HG02970 (cell line): Measurements from ENCODE around the gene NEXMIF.
"Not testable (repeated sequence)": the region's sequence is repeated elsewhere in the genome, so short reads cannot be mapped to it uniquely, and the experiment has no call there.

Experiments used
- ATAC-seq: cut with Tn5 transposase; IDR thresholded peaks from one replicate; pipeline ENCODE4 v1.9.1; 2021; ENCODE audit warnings: mild to moderate bottlenecking, moderate library complexity, moderate number of reproducible peaks; ENCODE audit not compliant: unreplicated experiment, low FRiP score

The NEXMIF gene

GRCh38 chrX:74925225-74926088, at the start of gene NEXMIF:
NEXMIF (minus strand) TSS chrX:74925452.
- ATAC-seq: peak; percentile 49

GRCh38 chrX:74961962-74962361, 36.7 kb upstream of the NEXMIF start:
- ATAC-seq: not testable (repeated sequence)

- ATAC-seq: no peak
Measured at GRCh38 chrX:74949717-74950116, 24.5 kb upstream of the NEXMIF start.

GRCh38 chrX:74940414-74940813, 15.2 kb upstream of the NEXMIF start:
- no peak for ATAC-seq

- ATAC-seq: no peak
Measured at GRCh38 chrX:74931214-74931613, 6.0 kb upstream of the NEXMIF start.

- peak; percentile 51 for ATAC-seq
Measured at GRCh38 chrX:74924449-74925224, 615 bp downstream of the NEXMIF start.

- ATAC-seq: peak; percentile 23
Measured at GRCh38 chrX:74923942-74924448, 1.3 kb downstream of the NEXMIF start.

- ATAC-seq: peak; percentile 48
Measured at GRCh38 chrX:74922922-74923543, 2.2 kb downstream of the NEXMIF start.

GRCh38 chrX:74911494-74911893, 13.8 kb downstream of the NEXMIF start:
- ATAC-seq: no peak

- ATAC-seq: no peak
Measured at GRCh38 chrX:74906417-74906816, 18.8 kb downstream of the NEXMIF start.

- ATAC-seq: no peak
Measured at GRCh38 chrX:74902806-74903205, 22.4 kb downstream of the NEXMIF start.

GRCh38 chrX:74892561-74892960, 32.7 kb downstream of the NEXMIF start:
- no peak for ATAC-seq

GRCh38 chrX:74890676-74891430, 34.4 kb downstream of the NEXMIF start:
- peak; percentile 68 for ATAC-seq

GRCh38 chrX:74882383-74882782, 42.9 kb downstream of the NEXMIF start:
- ATAC-seq: not testable (repeated sequence)

GRCh38 chrX:74865725-74866124, 59.5 kb downstream of the NEXMIF start:
- no peak for ATAC-seq

GRCh38 chrX:74853255-74853654, 72.0 kb downstream of the NEXMIF start:
- no peak for ATAC-seq

- no peak for ATAC-seq
Measured at GRCh38 chrX:74835566-74835965, 89.7 kb downstream of the NEXMIF start.

- not testable (repeated sequence) for ATAC-seq
Measured at GRCh38 chrX:74819797-74820196, 105.5 kb downstream of the NEXMIF start.

- no peak for ATAC-seq
Measured at GRCh38 chrX:74814681-74815080, 110.6 kb downstream of the NEXMIF start.

- no peak for ATAC-seq
Measured at GRCh38 chrX:74804574-74804973, 120.7 kb downstream of the NEXMIF start.
